T47D (cell line): ENCODE results near the gene CACNA2D2.

Source experiments
- DNase-seq, 2 experiments: peaks; one replicate each; pipeline versions ENCODE4 v3.0.0 to v3.0.0-alpha.2; 2011 to 2012; ENCODE audit warnings: low read depth in 1 of 2, low spot score in 1 of 2
- JUND ChIP-seq: IDR thresholded peaks from 2 replicates; pipeline ENCODE4 v1.6.1; 2012; ENCODE audit warnings: low read depth
- in situ Hi-C: cut with HindIII; loops from 2 replicates; pipeline ENCODE4 v1.10.0; 2016; ENCODE audit warnings: low sequenced_read_pairs, low pct_unique_long_range_greater_than_20kb

CACNA2D2 gene

DNA sequence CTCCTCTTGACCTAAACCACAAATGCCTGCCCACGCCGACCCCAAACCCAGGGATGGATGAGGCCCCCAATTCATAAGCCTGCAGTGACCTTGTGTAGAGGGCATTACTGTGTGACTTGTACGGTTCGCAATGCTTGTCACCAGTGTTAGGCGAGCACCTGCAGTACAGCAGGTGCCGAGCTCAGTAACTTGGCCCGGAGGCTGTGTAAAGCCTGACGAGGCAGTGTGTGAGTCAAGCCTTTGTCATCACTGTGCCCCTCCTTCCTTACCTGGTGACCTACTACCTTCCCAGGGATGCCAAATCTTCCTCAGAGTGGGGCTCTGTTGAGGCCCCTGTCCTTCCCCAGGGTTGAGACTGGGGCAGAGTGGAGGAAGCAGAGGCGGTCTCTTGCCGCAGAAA is 106.9 kb downstream of the CACNA2D2 start:
- in situ Hi-C loops = no loop called here
- peak in 1 of 2 experiments; percentile 19 for DNase-seq
- TF ChIP-seq JUND = no peak

- DNase-seq = no peak
- in situ Hi-C loops = no loop called here
- TF ChIP-seq JUND = no peak
Observed at GRCh38 chr3:50395070-50395860, 108.2 kb downstream of the CACNA2D2 start.

DNA sequence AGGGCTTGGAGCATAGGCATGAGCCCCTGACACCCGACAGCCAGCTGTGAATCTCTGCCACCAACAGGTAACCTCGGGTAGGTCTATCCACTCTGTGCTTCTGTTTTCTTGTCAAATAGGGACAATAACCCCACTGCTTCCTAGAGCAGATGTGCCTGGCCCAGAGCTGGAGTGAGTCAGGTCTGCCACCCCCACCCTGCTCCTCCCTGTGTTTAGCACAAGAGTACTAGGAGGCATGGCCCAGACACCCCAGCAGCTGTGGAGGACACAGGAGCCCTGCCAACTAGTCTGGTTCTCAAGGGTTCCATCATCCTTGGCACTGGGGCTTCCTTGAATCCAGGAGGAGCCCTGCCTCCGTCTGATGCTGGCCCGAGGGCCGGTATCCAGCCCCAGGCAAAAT is 110.4 kb downstream of the CACNA2D2 start:
- in situ Hi-C loops = no loop called here
- DNase-seq = no peak

DNA sequence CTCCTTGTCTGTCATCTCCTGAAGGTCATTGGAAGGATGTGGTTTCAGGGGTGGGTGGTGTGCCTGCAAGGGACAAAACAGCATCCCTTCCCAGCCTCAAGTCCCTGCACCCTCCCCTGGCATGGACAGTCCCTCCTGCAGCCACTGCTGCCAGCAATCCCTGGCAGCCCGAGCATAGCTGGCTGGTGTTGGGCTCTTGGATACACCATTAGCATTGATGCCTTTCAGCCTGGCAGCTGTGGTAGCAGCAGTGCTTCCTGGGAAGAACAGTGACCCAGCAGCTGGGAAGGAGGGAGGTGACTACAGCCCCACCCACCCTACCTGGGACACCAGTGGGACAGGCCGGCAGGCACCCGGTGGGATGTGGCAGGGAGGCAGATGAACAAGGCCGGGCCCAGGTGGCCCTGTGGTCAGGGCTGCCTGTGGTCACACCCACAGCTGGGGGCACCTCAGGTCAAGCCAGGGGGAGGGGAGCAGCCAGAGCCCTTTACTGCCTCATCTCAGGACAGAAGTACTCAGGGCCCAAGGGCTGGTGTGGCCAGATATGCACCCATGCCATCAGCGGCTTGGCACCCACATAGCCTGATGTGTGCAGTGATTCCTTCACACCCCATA is 111.2 kb downstream of the CACNA2D2 start:
- DNase-seq = no peak
- TF ChIP-seq JUND = no peak
- in situ Hi-C loops = no loop called here

More for the DNA sequence above, 110.4 kb downstream of the CACNA2D2 start:
- no peak for TF ChIP-seq JUND

- in situ Hi-C loops = no loop called here
- TF ChIP-seq JUND = no peak
- DNase-seq = no peak
Observed at GRCh38 chr3:50390508-50391224, 112.8 kb downstream of the CACNA2D2 start.

DNA sequence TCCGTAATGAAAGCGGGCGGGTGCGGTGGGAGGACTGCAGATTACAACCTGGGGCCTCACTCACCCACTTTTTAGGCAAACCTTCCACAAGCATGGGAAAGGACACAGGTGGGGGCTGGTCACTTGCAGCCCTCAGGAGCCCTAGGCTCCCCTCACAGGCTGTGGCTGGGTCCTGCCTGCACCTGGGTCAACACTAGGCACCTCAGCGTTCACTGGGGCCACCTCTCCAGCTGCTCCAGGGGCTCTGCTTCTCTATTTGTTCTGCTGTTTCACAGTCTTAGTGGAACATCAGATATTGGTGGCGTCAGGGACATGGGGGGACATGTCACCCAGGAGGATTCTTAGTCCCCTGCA is 114.0 kb downstream of the CACNA2D2 start:
- in situ Hi-C loops = no loop called here
- no peak for TF ChIP-seq JUND
- no peak for DNase-seq

GRCh38 chr3:50388720-50389413 is 114.6 kb downstream of the CACNA2D2 start:
- in situ Hi-C loops = no loop called here
- no peak for TF ChIP-seq JUND
- DNase-seq = no peak

- in situ Hi-C loops = no loop called here
- peak in 1 of 2 experiments; percentile 39 for DNase-seq
- no peak for TF ChIP-seq JUND
Observed at GRCh38 chr3:50388016-50388719, 115.3 kb downstream of the CACNA2D2 start.

DNA sequence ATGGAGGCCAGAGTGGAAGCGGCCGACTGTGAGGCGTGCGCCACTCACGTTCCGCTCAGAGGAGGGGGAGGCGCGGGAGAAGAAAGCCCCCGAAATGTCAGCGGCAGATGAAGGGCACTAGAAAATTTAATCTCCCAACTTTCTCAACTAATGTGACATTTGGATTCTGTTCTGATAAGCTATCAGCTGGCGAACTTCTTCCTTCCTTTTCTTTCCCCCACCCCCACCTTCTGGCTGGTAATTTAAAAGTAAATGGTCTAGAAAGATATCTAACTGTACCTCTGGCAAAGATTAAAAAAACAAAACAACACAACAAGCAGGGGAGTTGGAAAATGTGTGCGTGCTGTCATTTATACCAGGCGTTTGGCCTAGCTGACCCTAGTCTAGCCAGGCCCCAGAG is 117.7 kb downstream of the CACNA2D2 start:
- in situ Hi-C loops = no loop called here
- no peak for DNase-seq
- no peak for TF ChIP-seq JUND

GRCh38 chr3:50383750-50384149 is 119.7 kb downstream of the CACNA2D2 start:
- in situ Hi-C loops = no loop called here

DNA sequence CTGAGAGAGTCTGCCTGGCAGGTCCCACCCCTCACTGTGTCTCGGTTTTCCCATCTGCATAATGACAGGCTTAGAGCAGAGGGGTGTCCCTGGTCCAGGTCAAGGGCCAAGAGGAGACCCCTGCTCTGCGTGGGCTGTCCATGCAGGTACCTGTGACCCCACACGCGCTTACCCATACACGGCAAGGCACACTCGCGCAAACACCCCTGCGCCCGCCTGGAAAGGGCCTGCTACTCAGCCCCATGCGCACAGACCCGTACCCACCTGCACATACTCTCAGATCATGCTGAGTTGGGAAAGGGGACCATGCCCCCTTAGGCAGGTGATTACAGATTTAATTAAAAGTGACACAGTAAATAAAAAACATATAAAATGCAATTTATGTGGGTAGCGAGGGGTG is 120.7 kb downstream of the CACNA2D2 start:
- in situ Hi-C loops = no loop called here
- no peak for TF ChIP-seq JUND
- no peak for DNase-seq

More at GRCh38 chr3:50383750-50384149, 119.7 kb downstream of the CACNA2D2 start:
- no peak for TF ChIP-seq JUND
- DNase-seq = no peak

DNA sequence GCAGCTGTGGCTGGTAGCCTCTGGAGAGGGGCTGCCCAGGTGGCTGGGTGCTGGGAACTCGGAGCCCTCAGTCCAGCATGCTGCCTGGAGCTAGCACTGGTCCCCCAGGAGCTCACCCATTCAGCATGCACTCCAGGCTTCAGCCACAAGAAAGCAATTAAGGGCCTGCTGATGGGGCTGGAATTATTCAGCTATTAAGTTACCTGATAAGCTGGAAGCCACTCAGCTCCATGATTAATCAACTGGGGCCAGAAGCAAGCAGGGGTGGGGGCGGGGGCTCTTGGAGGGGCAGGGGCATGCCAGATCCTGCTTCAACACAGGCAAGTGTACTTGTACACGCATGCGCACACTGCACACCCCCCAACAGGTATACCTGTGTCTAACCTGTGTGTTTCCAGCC is 122.1 kb downstream of the CACNA2D2 start:
- in situ Hi-C loops = no loop called here
- TF ChIP-seq JUND = no peak
- no peak for DNase-seq
